IMR-90 (cell line): ENCODE results near the gene DCAF5. TPM values are rescaled to one million over a fixed set of nuclear protein-coding genes. Genes with fewer than 3 reads are reported as not detected.

Experiments used
- ATAC-seq: fragments of 200-7000 bp; cut with Tn5 transposase; 2 replicates; pipeline ENCODE4 v1.9.1; 2020; ENCODE audit warnings: low read depth, mild to moderate bottlenecking, moderate library complexity
- BruUV-seq: library from RNA; stranded (reverse); fragments of 400-500 nt; replicated peaks from 2 replicates; lab custom pipeline; 2021; lab: Mats Ljungman, UMichigan
- CTCF ChIA-PET: fragments of 300-600 bp; formaldehyde crosslinking; extraction: SDS; loops from one replicate; lab custom pipeline; 2021; ENCODE audit warnings: antibody characterized with exemption; lab: Yijun Ruan, JAX
- POLR2A ChIA-PET: fragments of 300-600 bp; sonication (Branson Sonifier 250); formaldehyde crosslinking; loops from one replicate; lab custom pipeline; 2022; ENCODE audit warnings: antibody characterized with exemption; ENCODE audit not compliant: unreplicated experiment; lab: Charles Lee
- DNase-seq: peaks from one replicate; pipeline ENCODE4 v3.0.0; 2013
- H2AFZ ChIP-seq: replicated peaks from 2 replicates; pipeline ENCODE3; 2013; ENCODE audit warnings: low read length, mild to moderate bottlenecking; ENCODE audit not compliant: poor library complexity
- H2AK5ac ChIP-seq: 2 replicates; pipeline ENCODE4 v1.6.1; 2013; ENCODE audit warnings: low read depth, low read length, inconsistent platforms
- H2AK9ac ChIP-seq: replicated peaks from 2 replicates; pipeline ENCODE3; 2013; ENCODE audit warnings: mild to moderate bottlenecking, low read depth, low read length, moderate library complexity; ENCODE audit not compliant: poor library complexity
- H2BK120ac ChIP-seq: 2 replicates; pipeline ENCODE4 v1.6.1; 2013; ENCODE audit warnings: low read depth, low read length, inconsistent platforms
- H2BK15ac ChIP-seq: 3 replicates; pipeline ENCODE4 v1.6.1; 2013; ENCODE audit warnings: low read depth, low read length, inconsistent platforms
- H2BK20ac ChIP-seq: 2 replicates; pipeline ENCODE4 v1.6.1; 2013; ENCODE audit warnings: low read depth, mild to moderate bottlenecking, inconsistent platforms, low read length, moderate library complexity
- H2BK5ac ChIP-seq: 2 replicates; pipeline ENCODE4 v1.6.1; 2013; ENCODE audit warnings: mild to moderate bottlenecking, low read depth, low read length, inconsistent platforms; ENCODE audit not compliant: poor library complexity, severe bottlenecking
- H3K14ac ChIP-seq: replicated peaks from 2 replicates; pipeline ENCODE4 v1.6.1; 2013; ENCODE audit warnings: low read depth, low read length, inconsistent platforms
- H3K18ac ChIP-seq: 2 replicates; pipeline ENCODE4 v1.6.1; 2013; ENCODE audit warnings: low read depth, low read length, control low read depth
- H3K23ac ChIP-seq: 2 replicates; pipeline ENCODE4 v1.6.1; 2013; ENCODE audit warnings: low read depth, low read length, inconsistent platforms
- H3K27ac ChIP-seq: 2 replicates; pipeline ENCODE4 v1.5.1; 2013; ENCODE audit warnings: mild to moderate bottlenecking, control low read depth, low read length; ENCODE audit not compliant: insufficient read depth
- H3K27me3 ChIP-seq: 2 replicates; pipeline ENCODE4 v1.6.1; 2013; ENCODE audit warnings: low read length; ENCODE audit not compliant: control insufficient read depth, insufficient read depth
- H3K36me3 ChIP-seq: 2 replicates; pipeline ENCODE4 v1.6.1; 2013; ENCODE audit warnings: low read length, mixed read lengths; ENCODE audit not compliant: control insufficient read depth, insufficient read depth
- H3K4ac ChIP-seq: 2 replicates; pipeline ENCODE4 v1.6.1; 2013; ENCODE audit warnings: low read depth, low read length, inconsistent platforms
- H3K4me1 ChIP-seq: 2 replicates; pipeline ENCODE4 v1.6.1; 2013; ENCODE audit warnings: low read length, mixed read lengths; ENCODE audit not compliant: control insufficient read depth, insufficient read depth
- H3K4me2 ChIP-seq: 2 replicates; pipeline ENCODE4 v1.6.1; 2013; ENCODE audit warnings: low read depth, mild to moderate bottlenecking, control low read depth, low read length, moderate library complexity
- H3K4me3 ChIP-seq: 2 replicates; pipeline ENCODE4 v1.5.1; 2013; ENCODE audit warnings: low read depth, mild to moderate bottlenecking, control low read depth, low read length, moderate library complexity; ENCODE audit not compliant: insufficient read depth
- H3K56ac ChIP-seq: 2 replicates; pipeline ENCODE4 v1.6.1; 2013; ENCODE audit warnings: low read length, inconsistent platforms; ENCODE audit not compliant: insufficient read depth; ENCODE audit errors: extremely low read depth
- H3K79me1 ChIP-seq, 2 experiments: 2 replicates each; pipeline ENCODE4 v1.6.1; 2013; ENCODE audit warnings: low read length in 2 of 2, inconsistent platforms in 1 of 2, low read depth in 1 of 2
- H3K9ac ChIP-seq: 2 replicates; pipeline ENCODE4 v1.6.1; 2013; ENCODE audit warnings: low read depth, low read length, control low read depth
- H3K9me1 ChIP-seq: 2 replicates; pipeline ENCODE4 v1.6.1; 2013; ENCODE audit warnings: low read length, inconsistent platforms; ENCODE audit not compliant: insufficient read depth
- H3K9me3 ChIP-seq: 2 replicates; pipeline ENCODE4 v1.6.1; 2013; ENCODE audit warnings: low read length; ENCODE audit not compliant: control insufficient read depth, insufficient read depth
- H4K20me1 ChIP-seq: 2 replicates; pipeline ENCODE4 v1.6.1; 2013; ENCODE audit warnings: low read length, inconsistent platforms; ENCODE audit not compliant: insufficient read depth
- H4K5ac ChIP-seq: 2 replicates; pipeline ENCODE4 v1.6.1; 2013; ENCODE audit warnings: mild to moderate bottlenecking, low read depth, low read length, control low read depth
- H4K8ac ChIP-seq, 2 experiments: 2 replicates each; pipeline ENCODE4 v1.6.1; 2013; ENCODE audit warnings: low read depth in 2 of 2, low read length in 2 of 2, control low read depth in 1 of 2, inconsistent platforms in 1 of 2
- H4K91ac ChIP-seq: 2 replicates; pipeline ENCODE4 v1.6.1; 2013; ENCODE audit warnings: low read depth, low read length, inconsistent platforms; ENCODE audit not compliant: insufficient read depth
- BHLHE40 ChIP-seq: fragments of 150-350 bp; IDR thresholded peaks from 2 replicates; pipeline ENCODE4 v1.6.1; 2016; ENCODE audit warnings: mild to moderate bottlenecking, low read depth, low read length
- CEBPB ChIP-seq: IDR thresholded peaks from 2 replicates; pipeline ENCODE4 v1.6.1; 2012; ENCODE audit warnings: low read depth, low read length, improper control_type of control experiment
- CHD1 ChIP-seq: IDR thresholded peaks from 2 replicates; pipeline ENCODE4 v1.6.1; 2012; ENCODE audit warnings: low read depth, low read length, improper control_type of control experiment
- FOS ChIP-seq: fragments of 150-350 bp; IDR thresholded peaks from 2 replicates; pipeline ENCODE4 v1.6.1; 2016; ENCODE audit warnings: low read depth, low read length
- MAFK ChIP-seq: IDR thresholded peaks from 2 replicates; pipeline ENCODE4 v1.6.1; 2012; ENCODE audit warnings: low read depth, low read length, improper control_type of control experiment
- MAZ ChIP-seq: IDR thresholded peaks from 2 replicates; pipeline ENCODE4 v1.6.1; 2012; ENCODE audit warnings: low read depth, mild to moderate bottlenecking, low read length, improper control_type of control experiment, moderate library complexity, borderline replicate concordance
- MXI1 ChIP-seq: IDR thresholded peaks from 2 replicates; pipeline ENCODE4 v1.6.1; 2012; ENCODE audit warnings: low read depth, mild to moderate bottlenecking, low read length, moderate library complexity, borderline replicate concordance
- NFE2L2 ChIP-seq: fragments of 150-350 bp; IDR thresholded peaks from 2 replicates; pipeline ENCODE4 v1.6.1; 2016; ENCODE audit warnings: low read depth, mild to moderate bottlenecking, low read length
- RAD21 ChIP-seq: IDR thresholded peaks from 2 replicates; pipeline ENCODE4 v1.6.1; 2012; ENCODE audit warnings: low read length, improper control_type of control experiment
- RFX5 ChIP-seq: IDR thresholded peaks from 2 replicates; pipeline ENCODE4 v1.8.0; 2012; ENCODE audit warnings: low read depth, mild to moderate bottlenecking, low read length, moderate library complexity
- SMC3 ChIP-seq: fragments of 150-350 bp; IDR thresholded peaks from 2 replicates; pipeline ENCODE4 v1.6.1; 2016; ENCODE audit warnings: low read depth, mild to moderate bottlenecking, antibody characterized with exemption, low read length, moderate library complexity
- WGBS, 2 experiments: methylation state at CpG; one replicate each; pipeline versions ENCODE4 v1.1.5 to v1.1.7; 2013; ENCODE audit warnings: missing lambda C conversion rate in 2 of 2; ENCODE audit not compliant: insufficient read length in 1 of 2; ENCODE audit errors: extremely low coverage in 2 of 2; 5-methylcytosine and 5-hydroxymethylcytosine counted together
- dilution Hi-C: fragments of 300-500 bp; cut with HindIII; formaldehyde crosslinking; loops from one replicate; pipeline ENCODE4 v1.14.3; 2018; ENCODE audit warnings: low sequenced_read_pairs; ENCODE audit not compliant: unreplicated experiment
- in situ Hi-C: fragments of 300-500 bp; cut with MboI; formaldehyde crosslinking; loops from 3 replicates; pipeline ENCODE4 v1.14.3; 2019; ENCODE audit warnings: low sequenced_read_pairs, inconsistent platforms, mixed read lengths
- intact Hi-C: fragments of 100-400 bp; cut with micrococcal nuclease; formaldehyde crosslinking; loops from 2 replicates; pipeline ENCODE4 v1.10.0; 2022
- polyA plus RNA-seq, 3 experiments: library from polyadenylated mRNA; depleted of rRNA; stranded (reverse); fragments of >200 nt; gene quantifications; 2 replicates each; pipeline ENCODE4 v1.2.3, GENCODE V29; 2012; ENCODE audit warnings: low replicate concordance in 1 of 3
- total RNA-seq: library from RNA; depleted of rRNA; stranded (reverse); fragments of >200 nt; gene quantifications from 2 replicates; pipeline ENCODE4 v1.2.3, GENCODE V29; 2012
- TF ChIP-seq, protein P1 (sequence below): fragments of 150-350 bp; IDR thresholded peaks from 2 replicates; pipeline ENCODE4 v1.6.1; 2017; ENCODE audit warnings: mild to moderate bottlenecking, antibody characterized with exemption, low read length, low read depth

Gene DCAF5
- total and polyA plus RNA-seq, 2 of the 4 experiments (the other 2 are of a cell fraction) = 17.6 to 30.4 TPM

DNA sequence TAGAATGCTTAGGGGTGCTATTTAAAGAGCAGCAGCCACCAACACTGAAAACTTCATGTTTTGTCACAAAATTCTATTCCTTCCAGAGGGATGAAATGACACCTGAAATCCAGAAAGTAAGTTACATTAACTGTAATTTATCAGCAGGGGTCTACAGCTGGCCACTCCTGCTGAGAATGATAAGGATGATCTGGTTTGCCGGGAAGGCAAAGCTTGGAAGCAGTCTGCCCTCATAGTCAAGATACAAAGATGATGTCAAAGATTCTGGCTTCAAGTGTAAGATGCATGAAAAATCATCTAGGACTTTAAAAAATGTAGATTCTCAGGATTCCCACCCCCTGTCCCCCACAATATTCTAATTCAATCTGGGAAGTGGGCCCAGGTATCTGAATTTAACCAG, 58.4 kb downstream of the DCAF5 start:
- H3K18ac ChIP-seq = peak overlapping the region; percentile 26; the same call in 1 of the 2 replicates
- no peak overlapping the region for H3K4me3 ChIP-seq
- no peaks in the 10 kb centered on the region for H3K27me3 ChIP-seq
- no peak overlapping the region for H2AFZ ChIP-seq
- peak overlapping the region; percentile 51; the same call in 2 of the 3 replicates for H2BK15ac ChIP-seq
- H3K23ac ChIP-seq = peak overlapping the region; percentile 36
- peaks cover 25% of the 10 kb centered on the region for H3K4me1 ChIP-seq
- peak overlapping the region; percentile 73; the same call in 1 of the 2 replicates for H3K27ac ChIP-seq
- CTCF ChIA-PET = no interaction called here
- in situ Hi-C loops = no loop called here
- peak overlapping the region; percentile 10 for H3K14ac ChIP-seq
- peak overlapping the region; percentile 60 for H2BK120ac ChIP-seq
- intact Hi-C loops = loop anchor here (10.0 kb wide), 1 partner anchor 50 kb away; no protein-coding TSS in a partner anchor
- peaks cover 40 to 80% of the 10 kb centered on the region in 2 experiments for H3K79me1 ChIP-seq
- no peak for TF ChIP-seq MAZ
- no peak for TF ChIP-seq NFE2L2
- no peak for TF ChIP-seq MXI1
- TF ChIP-seq BHLHE40 = no peak
- TF ChIP-seq MAFK = no peak
- no peak for TF ChIP-seq CHD1
- no peak for TF ChIP-seq CEBPB
- no peak for TF ChIP-seq SMC3
- TF ChIP-seq FOS = no peak
- TF ChIP-seq RFX5 = no peak
- no peak for TF ChIP-seq RAD21
- TF ChIP-seq, protein P1, sequence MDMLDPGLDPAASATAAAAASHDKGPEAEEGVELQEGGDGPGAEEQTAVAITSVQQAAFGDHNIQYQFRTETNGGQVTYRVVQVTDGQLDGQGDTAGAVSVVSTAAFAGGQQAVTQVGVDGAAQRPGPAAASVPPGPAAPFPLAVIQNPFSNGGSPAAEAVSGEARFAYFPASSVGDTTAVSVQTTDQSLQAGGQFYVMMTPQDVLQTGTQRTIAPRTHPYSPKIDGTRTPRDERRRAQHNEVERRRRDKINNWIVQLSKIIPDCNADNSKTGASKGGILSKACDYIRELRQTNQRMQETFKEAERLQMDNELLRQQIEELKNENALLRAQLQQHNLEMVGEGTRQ = no peak
- peak overlapping the region; percentile 54; the same call in 1 of the 2 replicates for H2BK20ac ChIP-seq
- H2AK5ac ChIP-seq = 0 out of 2 replicates have a peak overlapping the region, but pooled peaks have one; percentile 31
- no CpG with 5 or more reads among the region's 1 CpG for WGBS, 2 experiments
- peak overlapping the region in 1 of 2 experiments; percentile 48; a peak in 2 of 4 replicates for H4K8ac ChIP-seq
- peak overlapping the region; percentile 70 for H3K4ac ChIP-seq
- BruUV-seq = no TSS peak
- peaks cover 13% of the 10 kb centered on the region; the same call in 1 of the 2 replicates for H4K20me1 ChIP-seq
- ATAC-seq = no peak
- peak overlapping the region; percentile 91 for H2BK5ac ChIP-seq
- H3K9me3 ChIP-seq = no peaks in the 10 kb centered on the region
- POLR2A ChIA-PET = no interaction called here
- peaks cover 13% of the 10 kb centered on the region for H3K36me3 ChIP-seq
- H4K91ac ChIP-seq = peak overlapping the region; percentile 14
- peak; percentile 19 for DNase-seq
- peak overlapping the region; percentile 8; the same call in 1 of the 2 replicates for H3K56ac ChIP-seq
- H2AK9ac ChIP-seq = no peak overlapping the region
- peaks cover 25% of the 10 kb centered on the region for H3K9me1 ChIP-seq
- dilution Hi-C loops = no loop called here
- H4K5ac ChIP-seq = peak overlapping the region; percentile 41; the same call in 1 of the 2 replicates
- peak overlapping the region; percentile 1 for H3K4me2 ChIP-seq
- H3K9ac ChIP-seq = no peak overlapping the region
